ENCODE data around the gene REV3L.

REV3L gene

DNA sequence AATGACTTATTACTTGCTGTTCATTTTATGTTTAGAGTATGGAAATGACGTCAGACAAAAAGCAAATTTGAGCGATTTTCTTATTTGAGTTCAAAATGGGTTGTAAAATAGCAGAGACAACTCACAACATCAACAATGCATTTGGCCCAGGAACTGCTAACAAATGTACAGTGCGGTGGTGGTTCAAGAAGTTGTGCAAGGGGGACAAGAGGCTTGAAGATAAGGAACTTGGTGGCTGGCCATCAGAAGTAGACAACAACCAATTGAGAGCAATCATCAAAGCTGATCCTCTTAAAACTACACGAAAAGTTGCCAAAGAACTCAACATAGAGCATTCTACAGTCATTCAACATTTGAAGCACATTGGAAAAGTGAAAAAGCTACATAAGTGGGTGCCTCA, 43.8 kb downstream of the REV3L start:
- Histone ChIP-seq H3K36me3 (ENCODE audit: insufficient read depth, low read length) (no peaks in the 10 kb centered on the region), H3K9ac (ENCODE audit: low read depth, low read length) (no peak overlapping the region), H3K4me1 (ENCODE audit: control insufficient read depth, insufficient read depth, low read length) (no peaks in the 10 kb centered on the region), H3K4me2 (ENCODE audit: low read length) (no peak overlapping the region), H3K27me3 (ENCODE audit: control insufficient read depth, insufficient read depth, low read length) (no peaks in the 10 kb centered on the region), H3K9me3 (replicated peaks; ENCODE audit: low read length) (no peaks in the 10 kb centered on the region), H3K4me3 (ENCODE audit: low read length) (no peak overlapping the region)

DNA sequence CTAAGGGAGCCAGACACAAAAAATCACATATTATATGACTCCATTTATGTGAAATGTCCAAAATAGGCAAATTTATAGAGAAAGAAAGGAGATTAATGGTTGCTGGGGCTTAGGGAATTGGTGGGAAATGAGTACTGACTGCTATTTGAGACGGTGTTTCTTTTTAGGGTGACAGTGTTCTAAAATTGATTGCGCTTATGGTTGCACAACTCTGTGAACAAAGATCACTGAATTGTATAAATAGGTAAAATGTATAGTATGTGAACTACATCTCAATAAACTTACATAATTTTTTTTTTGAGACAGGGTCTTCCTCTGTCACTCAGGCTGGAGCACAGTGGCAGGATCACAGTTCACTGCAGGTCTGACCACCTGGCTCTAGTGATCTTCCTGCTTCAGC, 45.4 kb downstream of the REV3L start:
- Histone ChIP-seq H3K4me3 (ENCODE audit: low read length) (no peak overlapping the region), H3K27me3 (ENCODE audit: control insufficient read depth, insufficient read depth, low read length) (no peaks in the 10 kb centered on the region), H3K9me3 (replicated peaks; ENCODE audit: low read length) (no peaks in the 10 kb centered on the region), H3K9ac (ENCODE audit: low read depth, low read length) (no peak overlapping the region), H3K4me2 (ENCODE audit: low read length) (no peak overlapping the region), H3K4me1 (ENCODE audit: control insufficient read depth, insufficient read depth, low read length) (no peaks in the 10 kb centered on the region), H3K36me3 (ENCODE audit: insufficient read depth, low read length) (no peaks in the 10 kb centered on the region)

- Histone ChIP-seq H3K4me3 (ENCODE audit: low read length) (no peak overlapping the region), H3K9me3 (replicated peaks; ENCODE audit: low read length) (no peaks in the 10 kb centered on the region), H3K4me2 (ENCODE audit: low read length) (no peak overlapping the region), H3K9ac (ENCODE audit: low read depth, low read length) (no peak overlapping the region), H3K36me3 (ENCODE audit: insufficient read depth, low read length) (no peaks in the 10 kb centered on the region), H3K27me3 (ENCODE audit: control insufficient read depth, insufficient read depth, low read length) (no peaks in the 10 kb centered on the region), H3K4me1 (ENCODE audit: control insufficient read depth, insufficient read depth, low read length) (peaks cover 7% of the 10 kb centered on the region)
Observed at GRCh38 chr6:111432511-111432910, 50.5 kb downstream of the REV3L start.

DNA sequence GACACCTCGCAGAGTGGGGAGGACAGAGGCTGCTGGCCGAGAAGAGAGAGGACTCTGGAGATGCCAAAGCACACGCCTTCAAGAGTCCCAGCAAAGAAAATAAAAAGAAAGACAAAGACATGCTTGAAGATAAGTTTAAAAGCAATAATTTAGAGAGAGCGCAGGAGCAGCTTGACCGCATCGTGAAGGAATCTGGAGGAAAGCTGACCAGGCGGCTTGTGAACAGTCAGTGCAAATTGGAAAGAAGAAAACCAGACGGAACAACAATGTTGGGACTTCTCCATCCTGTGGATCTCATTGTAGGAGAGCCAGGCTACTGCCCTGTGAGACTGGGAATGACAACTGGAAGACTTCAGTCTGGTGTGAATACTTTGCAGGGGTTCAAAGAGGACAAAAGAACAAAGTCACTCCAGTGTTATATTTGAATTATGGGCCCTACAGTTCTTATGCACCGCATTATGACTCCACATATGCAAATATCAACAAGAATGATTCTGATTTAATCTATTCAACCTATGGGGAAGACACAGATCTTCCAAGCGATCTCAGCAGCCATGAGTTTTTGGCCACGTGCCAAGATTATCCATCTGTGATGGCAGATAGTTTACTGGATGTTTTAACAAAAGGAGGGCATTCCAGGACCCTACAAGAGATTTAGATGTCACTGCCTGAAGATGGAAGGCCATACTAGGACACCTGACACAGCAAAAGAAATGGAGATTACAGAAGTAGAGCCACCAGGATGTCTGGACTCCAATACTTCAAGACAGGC, 52.2 kb downstream of the REV3L start:
- no peaks in the 10 kb centered on the region for H3K36me3 ChIP-seq (ENCODE audit: insufficient read depth, low read length)
- no peak overlapping the region for H3K9ac ChIP-seq (ENCODE audit: low read depth, low read length)
- no peaks in the 10 kb centered on the region for H3K9me3 ChIP-seq (replicated peaks; ENCODE audit: low read length)
- H3K4me3 ChIP-seq (ENCODE audit: low read length): no peak overlapping the region
- H3K4me1 ChIP-seq (ENCODE audit: control insufficient read depth, insufficient read depth, low read length): peaks cover 22% of the 10 kb centered on the region
- H3K27me3 ChIP-seq (ENCODE audit: control insufficient read depth, insufficient read depth, low read length): no peaks in the 10 kb centered on the region
- H3K4me2 ChIP-seq (ENCODE audit: low read length): no peak overlapping the region

DNA sequence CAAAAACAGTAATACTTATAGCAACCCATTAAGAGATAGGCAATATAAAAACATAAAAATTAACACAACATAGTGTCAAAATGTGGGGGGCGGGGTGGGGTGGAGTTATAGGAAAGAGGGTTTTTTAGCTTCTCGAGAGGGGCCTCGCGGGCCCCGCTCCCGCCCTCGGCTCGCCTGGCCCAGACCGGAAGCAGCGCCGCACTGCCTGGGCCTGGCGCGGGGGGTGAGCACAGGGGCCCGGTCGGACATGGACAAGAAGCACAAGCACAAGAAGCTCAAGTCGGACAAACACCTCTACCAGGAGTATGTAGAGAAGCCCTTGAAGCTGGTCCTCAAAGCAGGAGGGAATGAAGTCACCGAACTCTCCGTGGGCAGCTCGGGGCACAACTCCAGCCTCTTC, 53.4 kb downstream of the REV3L start:
- H3K36me3 ChIP-seq (ENCODE audit: insufficient read depth, low read length): no peaks in the 10 kb centered on the region
- H3K27me3 ChIP-seq (ENCODE audit: control insufficient read depth, insufficient read depth, low read length): no peaks in the 10 kb centered on the region
- H3K4me1 ChIP-seq (ENCODE audit: control insufficient read depth, insufficient read depth, low read length): peaks cover 27% of the 10 kb centered on the region
- no peaks in the 10 kb centered on the region for H3K9me3 ChIP-seq (replicated peaks; ENCODE audit: low read length)
- H3K9ac ChIP-seq (ENCODE audit: low read depth, low read length): no peak overlapping the region
- H3K4me3 ChIP-seq (ENCODE audit: low read length): no peak overlapping the region
- H3K4me2 ChIP-seq (ENCODE audit: low read length): no peak overlapping the region

- Histone ChIP-seq H3K9me3 (replicated peaks; ENCODE audit: low read length) (no peaks in the 10 kb centered on the region), H3K36me3 (ENCODE audit: insufficient read depth, low read length) (no peaks in the 10 kb centered on the region), H3K4me3 (ENCODE audit: low read length) (no peak overlapping the region), H3K9ac (ENCODE audit: low read depth, low read length) (no peak overlapping the region), H3K4me1 (ENCODE audit: control insufficient read depth, insufficient read depth, low read length) (peaks cover 34% of the 10 kb centered on the region), H3K27me3 (ENCODE audit: control insufficient read depth, insufficient read depth, low read length) (no peaks in the 10 kb centered on the region), H3K4me2 (ENCODE audit: low read length) (no peak overlapping the region)
Observed at GRCh38 chr6:111428811-111429210, 54.2 kb downstream of the REV3L start.

DNA sequence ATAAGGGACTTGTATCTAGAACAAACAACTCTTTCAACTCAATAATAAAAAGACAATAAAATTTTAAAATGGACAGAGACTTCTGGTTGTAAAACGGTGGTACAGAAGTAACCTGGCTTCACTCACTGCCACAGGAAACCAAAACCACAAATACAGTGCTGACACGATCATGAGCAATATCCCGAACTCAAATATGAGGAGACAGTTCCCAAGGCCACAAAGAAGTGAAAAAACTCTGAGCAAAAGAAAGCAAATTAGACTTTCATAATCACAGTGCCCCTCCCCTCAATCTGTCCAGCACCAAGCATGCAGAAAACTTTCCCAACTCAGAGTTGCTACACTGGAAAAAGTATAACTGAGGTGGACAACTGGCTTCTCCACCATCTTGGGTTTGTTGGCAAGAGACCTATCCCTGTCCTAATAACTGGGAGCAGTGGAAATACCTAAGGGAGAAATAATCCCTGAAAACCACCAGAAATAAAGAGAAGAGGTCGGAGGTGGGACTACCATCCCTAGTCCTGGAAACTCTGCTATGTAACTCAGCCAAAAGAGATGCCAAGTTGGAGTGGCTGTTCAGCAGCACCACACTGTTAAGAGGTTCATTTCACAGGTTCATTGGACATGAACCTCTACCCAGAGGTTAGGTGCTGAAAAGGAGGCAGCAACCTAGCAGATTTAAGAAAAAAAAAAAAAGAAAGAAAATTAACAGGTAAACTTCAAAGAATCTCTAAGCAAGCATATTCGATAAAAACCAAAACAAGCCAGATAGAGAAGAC, 55.5 kb downstream of the REV3L start:
- peak overlapping the region; percentile 42 for H3K4me3 ChIP-seq (ENCODE audit: low read length)
- H3K36me3 ChIP-seq (ENCODE audit: insufficient read depth, low read length): no peaks in the 10 kb centered on the region
- H3K9me3 ChIP-seq (replicated peaks; ENCODE audit: low read length): no peaks in the 10 kb centered on the region
- H3K9ac ChIP-seq (ENCODE audit: low read depth, low read length): peak overlapping the region; percentile 47
- H3K27me3 ChIP-seq (ENCODE audit: control insufficient read depth, insufficient read depth, low read length): no peaks in the 10 kb centered on the region
- peak overlapping the region; percentile 70 for H3K4me2 ChIP-seq (ENCODE audit: low read length)
- peaks cover 46% of the 10 kb centered on the region for H3K4me1 ChIP-seq (ENCODE audit: control insufficient read depth, insufficient read depth, low read length)

DNA sequence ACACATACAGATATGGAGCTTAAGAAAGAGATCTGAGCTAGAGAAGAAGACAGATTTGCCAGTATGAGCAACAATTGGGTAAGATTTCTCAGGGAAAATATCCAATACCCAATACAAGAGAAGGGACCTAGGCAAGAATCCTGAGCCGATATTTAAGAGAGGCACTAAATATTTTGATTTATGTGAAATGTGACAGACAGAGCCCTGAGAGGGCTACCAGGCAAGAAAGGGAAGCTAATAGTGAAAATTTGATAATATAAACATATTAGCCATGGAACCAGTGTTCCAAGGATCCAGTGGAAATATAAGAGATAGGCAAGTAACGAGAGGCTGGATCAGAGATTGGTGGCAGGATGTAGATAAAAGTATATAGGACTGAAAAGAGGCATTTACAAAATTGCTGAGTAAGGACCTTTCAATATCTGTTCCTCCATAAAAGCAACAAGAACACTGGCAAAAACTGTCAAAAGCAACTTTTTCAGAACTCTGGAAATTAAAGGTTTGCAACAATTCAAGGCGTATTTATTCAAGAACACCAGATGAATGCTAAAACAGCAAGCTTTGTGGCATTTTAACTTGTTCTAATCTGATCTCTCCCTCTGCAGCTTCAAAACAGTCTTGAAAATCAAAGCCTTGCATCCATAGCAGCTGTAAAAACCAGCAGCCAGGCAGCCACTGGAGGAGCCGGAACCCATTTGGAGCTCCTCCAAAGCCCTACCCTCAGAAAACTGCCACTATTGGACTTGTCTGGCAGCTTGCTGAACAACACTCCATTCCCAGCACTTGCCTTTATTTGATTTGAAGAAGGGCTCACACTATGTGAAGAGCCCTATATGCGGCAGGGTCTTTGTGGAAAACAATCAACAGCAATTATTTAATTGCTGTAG, 58.8 kb downstream of the REV3L start:
- no peaks in the 10 kb centered on the region for H3K27me3 ChIP-seq (ENCODE audit: control insufficient read depth, insufficient read depth, low read length)
- H3K36me3 ChIP-seq (ENCODE audit: insufficient read depth, low read length): no peaks in the 10 kb centered on the region
- no peaks in the 10 kb centered on the region for H3K9me3 ChIP-seq (replicated peaks; ENCODE audit: low read length)
- H3K4me1 ChIP-seq (ENCODE audit: control insufficient read depth, insufficient read depth, low read length): peaks cover 51% of the 10 kb centered on the region
- peak overlapping the region; percentile 62 for H3K4me2 ChIP-seq (ENCODE audit: low read length)
- H3K9ac ChIP-seq (ENCODE audit: low read depth, low read length): peak overlapping the region; percentile 40
- H3K4me3 ChIP-seq (ENCODE audit: low read length): peak overlapping the region; percentile 31

- Histone ChIP-seq H3K4me3 (ENCODE audit: low read length) (peak overlapping the region; percentile 22), H3K36me3 (ENCODE audit: insufficient read depth, low read length) (no peaks in the 10 kb centered on the region), H3K4me2 (ENCODE audit: low read length) (peak overlapping the region; percentile 62), H3K27me3 (ENCODE audit: control insufficient read depth, insufficient read depth, low read length) (no peaks in the 10 kb centered on the region), H3K9me3 (replicated peaks; ENCODE audit: low read length) (no peaks in the 10 kb centered on the region), H3K4me1 (ENCODE audit: control insufficient read depth, insufficient read depth, low read length) (peaks cover 61% of the 10 kb centered on the region), H3K9ac (ENCODE audit: low read depth, low read length) (peak overlapping the region; percentile 4)
Observed at GRCh38 chr6:111423055-111423633, 59.9 kb downstream of the REV3L start.

DNA sequence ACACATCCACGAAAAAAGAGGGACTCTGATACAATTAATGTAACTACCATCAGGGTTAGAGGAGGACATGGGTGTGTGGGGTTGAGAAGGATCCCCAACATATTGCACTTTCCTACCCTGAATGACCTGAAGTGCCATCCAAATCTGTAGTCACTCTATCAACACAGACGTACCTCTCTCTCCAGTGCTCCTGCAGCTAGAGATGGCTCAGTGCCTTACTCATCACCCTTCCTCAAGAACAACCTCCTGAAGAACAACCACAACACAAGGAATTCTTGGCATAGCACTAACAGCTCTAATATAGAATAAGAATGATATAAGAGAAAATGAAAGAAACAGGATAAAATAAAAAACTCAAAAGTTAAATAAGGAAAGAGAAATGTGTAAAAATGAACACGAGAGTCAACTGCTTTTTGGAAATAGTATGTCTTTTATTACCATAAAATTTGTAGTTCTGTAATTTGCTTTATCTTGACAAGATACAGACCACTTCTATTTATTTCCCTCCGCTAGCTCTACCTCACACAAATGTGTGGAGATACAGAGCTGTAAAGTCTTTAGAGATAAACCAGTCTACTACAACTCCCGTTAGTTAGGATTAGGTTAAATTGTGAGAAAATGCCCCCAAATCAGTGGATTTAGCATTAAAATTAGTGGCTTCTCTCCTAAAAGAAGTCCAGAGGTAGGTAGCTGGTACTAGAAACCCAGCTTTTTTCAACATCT, 63.9 kb downstream of the REV3L start:
- Histone ChIP-seq H3K9ac (ENCODE audit: low read depth, low read length) (no peak overlapping the region), H3K27me3 (ENCODE audit: control insufficient read depth, insufficient read depth, low read length) (no peaks in the 10 kb centered on the region), H3K4me3 (ENCODE audit: low read length) (no peak overlapping the region), H3K36me3 (ENCODE audit: insufficient read depth, low read length) (peaks cover 7% of the 10 kb centered on the region), H3K9me3 (replicated peaks; ENCODE audit: low read length) (no peaks in the 10 kb centered on the region), H3K4me1 (ENCODE audit: control insufficient read depth, insufficient read depth, low read length) (peaks cover 50% of the 10 kb centered on the region), H3K4me2 (ENCODE audit: low read length) (peak overlapping the region; percentile 25)
